Spinal cord (tissue), 10 donors: ENCODE data around the gene LRRC34. TPM values are rescaled to one million over a fixed set of nuclear protein-coding genes. Genes with fewer than 3 reads are reported as not detected.

Experiments
- DNase-seq, 6 donors: peaks; one replicate each; pipeline versions ENCODE4 v3.0.0 to v3.0.0-alpha.2; 2013 to 2015; ENCODE audit warnings: low spot score in 6 of 6, low read depth in 4 of 6
- H3K27ac ChIP-seq: one replicate; pipeline ENCODE4 v1.5.1; 2013; ENCODE audit warnings: low read depth, low read length, control low read depth
- H3K27me3 ChIP-seq: one replicate; pipeline ENCODE4 v1.6.1; 2013; ENCODE audit warnings: low read length; ENCODE audit not compliant: control insufficient read depth, insufficient read depth
- H3K36me3 ChIP-seq: one replicate; pipeline ENCODE4 v1.6.1; 2013; ENCODE audit warnings: low read length; ENCODE audit not compliant: control insufficient read depth, insufficient read depth
- H3K4me1 ChIP-seq: one replicate; pipeline ENCODE4 v1.6.1; 2013; ENCODE audit warnings: low read length; ENCODE audit not compliant: control insufficient read depth, insufficient read depth
- H3K4me3 ChIP-seq: one replicate; pipeline ENCODE4 v1.5.1; 2013; ENCODE audit warnings: low read depth, low read length, control low read depth
- H3K9me3 ChIP-seq: one replicate; pipeline ENCODE4 v1.6.1; 2013; ENCODE audit warnings: low read length; ENCODE audit not compliant: control insufficient read depth, insufficient read depth
- WGBS: methylation state at CpG from one replicate; pipeline ENCODE4 v1.1.5; 2013; ENCODE audit warnings: missing lambda C conversion rate; ENCODE audit not compliant: insufficient coverage; 5-methylcytosine and 5-hydroxymethylcytosine counted together
- polyA plus RNA-seq, 2 donors: library from polyadenylated mRNA; unstranded; fragments of 120-200 nt; gene quantifications; one replicate each; pipeline ENCODE4 v1.2.1, GENCODE V29; 2013; ENCODE audit not compliant: insufficient read length in 2 of 2
- total RNA-seq, 2 donors: library from RNA; depleted of rRNA in 1 of 2; stranded (reverse); fragments of 120-200 nt in 1 of 2; fragments of >200 nt in 1 of 2; gene quantifications; one replicate each; pipeline versions ENCODE4 v1.2.3 to v1.2.4, GENCODE V29; 2013 to 2014
- donor health status: healthy.

LRRC34 gene
- total and polyA plus RNA-seq, 4 donors: 13.1 to 18.4 (median 14.7) TPM

GRCh38 chr3:169754711-169755110 lies 58.0 kb downstream of the LRRC34 start:
- no peaks in the 10 kb centered on the region for H3K27me3 ChIP-seq
- DNase-seq: no peak
- no peaks in the 10 kb centered on the region for H3K9me3 ChIP-seq
- H3K4me3 ChIP-seq: no peak overlapping the region
- 100% methylated on average over 3 of the region's 3 CpGs for WGBS
- no peaks in the 10 kb centered on the region for H3K4me1 ChIP-seq
- no peaks in the 10 kb centered on the region for H3K36me3 ChIP-seq
- no peak overlapping the region for H3K27ac ChIP-seq

GRCh38 chr3:169751875-169752274 lies 60.8 kb downstream of the LRRC34 start:
- no peaks in the 10 kb centered on the region for H3K9me3 ChIP-seq
- no peak for DNase-seq
- H3K4me1 ChIP-seq: no peaks in the 10 kb centered on the region
- no peaks in the 10 kb centered on the region for H3K36me3 ChIP-seq
- WGBS: 100% methylated on average over 1 of the region's 2 CpGs
- no peak overlapping the region for H3K27ac ChIP-seq
- no peaks in the 10 kb centered on the region for H3K27me3 ChIP-seq
- H3K4me3 ChIP-seq: no peak overlapping the region

GRCh38 chr3:169750665-169751064 lies 62.0 kb downstream of the LRRC34 start:
- no peak for DNase-seq
- no peaks in the 10 kb centered on the region for H3K27me3 ChIP-seq
- WGBS: 87% methylated on average over 2 of the region's 2 CpGs
- H3K36me3 ChIP-seq: no peaks in the 10 kb centered on the region
- no peak overlapping the region for H3K4me3 ChIP-seq
- no peaks in the 10 kb centered on the region for H3K9me3 ChIP-seq
- H3K27ac ChIP-seq: no peak overlapping the region
- no peaks in the 10 kb centered on the region for H3K4me1 ChIP-seq

- H3K27ac ChIP-seq: no peak overlapping the region
- H3K4me1 ChIP-seq: no peaks in the 10 kb centered on the region
- no peak for DNase-seq
- H3K27me3 ChIP-seq: no peaks in the 10 kb centered on the region
- H3K36me3 ChIP-seq: no peaks in the 10 kb centered on the region
- H3K9me3 ChIP-seq: no peaks in the 10 kb centered on the region
- 75% methylated on average over 2 of the region's 3 CpGs for WGBS
- H3K4me3 ChIP-seq: no peak overlapping the region
These were observed 64.0 kb downstream of the LRRC34 start for GRCh38 chr3:169748670-169749069.

GRCh38 chr3:169746924-169747323 lies 65.8 kb downstream of the LRRC34 start:
- Histone ChIP-seq H3K9me3 (no peaks in the 10 kb centered on the region), H3K27ac (no peak overlapping the region), H3K36me3 (no peaks in the 10 kb centered on the region), H3K4me3 (no peak overlapping the region), H3K4me1 (no peaks in the 10 kb centered on the region), H3K27me3 (no peaks in the 10 kb centered on the region)
- 100% methylated on average over 3 of the region's 6 CpGs for WGBS
- DNase-seq: no peak

GRCh38 chr3:169744366-169745054 lies 68.2 kb downstream of the LRRC34 start:
- Histone ChIP-seq H3K4me1 (no peaks in the 10 kb centered on the region), H3K36me3 (no peaks in the 10 kb centered on the region), H3K9me3 (no peaks in the 10 kb centered on the region), H3K27me3 (no peaks in the 10 kb centered on the region), H3K27ac (no peak overlapping the region), H3K4me3 (no peak overlapping the region)
- peak in 2 of 6 donors; percentile 55 to 72 for DNase-seq
- WGBS: no CpG with 5 or more reads among the region's 1 CpG

Other genes with a start within 250 kb of the LRRC34 start
- gene MECOM, start 149.2 kb downstream of the LRRC34 start, total RNA-seq: 10 to 100 TPM; 10.4 to 25.4 TPM
- 10 to 100 TPM in 1 of 2 donors, 1 to 10 TPM in 1; 9.7 to 11.7 TPM for gene MECOM, start 149.2 kb downstream of the LRRC34 start, polyA plus RNA-seq
- gene TERC, start 47.8 kb downstream of the LRRC34 start, total RNA-seq: 10 to 100 TPM; 28.8 to 43.4 TPM
- gene TERC, start 47.8 kb downstream of the LRRC34 start, polyA plus RNA-seq: 1 to 10 TPM in 1 of 2 donors, under 1 TPM in 1; 0.90 to 1.1 TPM
- 1 to 10 TPM; 6.0 to 6.7 TPM for gene ACTRT3, start 43.3 kb downstream of the LRRC34 start, total RNA-seq
- 1 to 10 TPM; 2.2 to 2.8 TPM for gene ACTRT3, start 43.3 kb downstream of the LRRC34 start, polyA plus RNA-seq
- 10 to 100 TPM; 26.1 to 36.8 TPM for gene MYNN, start 39.5 kb downstream of the LRRC34 start, total RNA-seq
- gene MYNN, start 39.5 kb downstream of the LRRC34 start, polyA plus RNA-seq: 10 to 100 TPM; 18.7 to 21.9 TPM
- under 1 TPM; 0.20 to 0.28 TPM for gene LRRIQ4, start within 50 bp of the LRRC34 start, total RNA-seq
- gene LRRIQ4, start within 50 bp of the LRRC34 start, polyA plus RNA-seq: under 1 TPM; 0.19 to 0.26 TPM
- gene LRRC31, start 57.0 kb upstream of the LRRC34 start, total RNA-seq: 1 to 10 TPM in 1 of 2 donors, under 1 TPM in 1; 0.50 to 1.4 TPM
- under 1 TPM in 1 of 2 donors, not detected in 1; 0.69 TPM for gene LRRC31, start 57.0 kb upstream of the LRRC34 start, polyA plus RNA-seq
- gene SAMD7, start 98.7 kb upstream of the LRRC34 start, total RNA-seq: not detected
- gene SAMD7, start 98.7 kb upstream of the LRRC34 start, polyA plus RNA-seq: under 1 TPM in 1 of 2 donors, not detected in 1; 0.09 TPM
- 100 to 1,000 TPM; 112 to 114 TPM for gene SEC62, start 153.9 kb upstream of the LRRC34 start, total RNA-seq
- 100 to 1,000 TPM; 115 to 154 TPM for gene SEC62, start 153.9 kb upstream of the LRRC34 start, polyA plus RNA-seq
- gene GPR160, start 225.1 kb upstream of the LRRC34 start, total RNA-seq: 1 to 10 TPM in 1 of 2 donors, under 1 TPM in 1; 0.61 to 7.2 TPM
- gene GPR160, start 225.1 kb upstream of the LRRC34 start, polyA plus RNA-seq: 1 to 10 TPM; 2.1 to 2.3 TPM